Naive thymus-derived CD4-positive, alpha-beta T cell (primary cell): ENCODE measurements around the gene OTULIN. TPM values are rescaled to one million over a fixed set of nuclear protein-coding genes. Genes with fewer than 3 reads are reported as not detected.

Experiments used
- ATAC-seq: fragments of 150-1000 bp; cut with Tn5 transposase; 2 replicates; pipeline ENCODE4 v1.10.0; 2021; ENCODE audit warnings: mild to moderate bottlenecking, moderate library complexity
- CTCF ChIA-PET: fragments of 350-600 bp; sonication (Branson Sonifier 250); formaldehyde crosslinking; loops from one replicate; lab custom pipeline; 2021; ENCODE audit warnings: antibody characterized with exemption; lab: Charles Lee
- POLR2A ChIA-PET: fragments of 350-600 bp; sonication (Branson Sonifier 250); formaldehyde crosslinking; loops from one replicate; lab custom pipeline; 2021; ENCODE audit warnings: antibody characterized with exemption, inconsistent platforms; lab: Charles Lee
- DNase-seq, 9 donors: peaks; one replicate each; pipeline versions ENCODE4 v3.0.0 to v3.0.0-alpha.2; 2020 to 2022; ENCODE audit warnings: mixed read lengths in 1 of 9
- H3K27ac ChIP-seq: one replicate; pipeline ENCODE4 v1.7.0; 2013; ENCODE audit warnings: mild to moderate bottlenecking, low read depth, low read length, moderate library complexity
- H3K27me3 ChIP-seq, 2 donors: one replicate each; pipeline ENCODE4 v1.7.0; 2013; ENCODE audit warnings: low read length in 2 of 2, mild to moderate bottlenecking in 2 of 2, moderate library complexity in 2 of 2; ENCODE audit not compliant: control insufficient read depth in 2 of 2, insufficient read depth in 2 of 2
- H3K36me3 ChIP-seq, 3 experiments: 1 replicate in 2 of 3; 2 replicates in 1 of 3; pipeline ENCODE4 v1.7.0; 2013; ENCODE audit warnings: low read length in 3 of 3, mild to moderate bottlenecking in 3 of 3, moderate library complexity in 1 of 3; ENCODE audit not compliant: insufficient read depth in 3 of 3, control insufficient read depth in 2 of 3
- H3K4me1 ChIP-seq, 2 donors: one replicate each; pipeline ENCODE4 v1.7.0; 2013; ENCODE audit warnings: low read length in 2 of 2, mild to moderate bottlenecking in 2 of 2, moderate library complexity in 1 of 2; ENCODE audit not compliant: control insufficient read depth in 2 of 2, insufficient read depth in 2 of 2
- H3K4me3 ChIP-seq: 2 replicates; pipeline ENCODE4 v1.7.0; 2013; ENCODE audit warnings: mild to moderate bottlenecking, low read length
- H3K9me3 ChIP-seq, 3 experiments: 1 replicate in 2 of 3; 2 replicates in 1 of 3; pipeline ENCODE4 v1.7.0; 2013; ENCODE audit warnings: low read length in 3 of 3; ENCODE audit not compliant: control insufficient read depth in 2 of 3
- H3K27ac Mint-ChIP-seq, 9 donors: one replicate each; pipeline ENCODE4 v1.8.0; 2020 to 2022; ENCODE audit warnings: mixed read lengths in 9 of 9, mild to moderate bottlenecking in 8 of 9, moderate library complexity in 5 of 9, inconsistent platforms in 2 of 9
- H3K27me3 Mint-ChIP-seq, 5 donors: one replicate each; pipeline ENCODE4 v1.8.0; 2021 to 2022; ENCODE audit warnings: mixed read lengths in 5 of 5, mild to moderate bottlenecking in 1 of 5
- H3K36me3 Mint-ChIP-seq, 5 donors: one replicate each; pipeline ENCODE4 v1.8.0; 2020 to 2022; ENCODE audit warnings: mixed read lengths in 5 of 5, mild to moderate bottlenecking in 3 of 5, inconsistent platforms in 1 of 5
- H3K4me1 Mint-ChIP-seq, 7 donors: one replicate each; pipeline ENCODE4 v1.8.0; 2020 to 2022; ENCODE audit warnings: mixed read lengths in 7 of 7, mild to moderate bottlenecking in 3 of 7, inconsistent platforms in 1 of 7
- H3K4me3 Mint-ChIP-seq, 10 donors: one replicate each; pipeline ENCODE4 v1.8.0; 2020 to 2022; ENCODE audit warnings: mild to moderate bottlenecking in 10 of 10, mixed read lengths in 10 of 10, moderate library complexity in 6 of 10, inconsistent platforms in 2 of 10
- H3K9me3 Mint-ChIP-seq, 11 donors: one replicate each; pipeline ENCODE4 v1.8.0; 2020 to 2022; ENCODE audit warnings: mixed read lengths in 11 of 11, mild to moderate bottlenecking in 4 of 11, inconsistent platforms in 1 of 11, moderate library complexity in 1 of 11
- intact Hi-C, 2 donors: fragments of 100-400 bp; cut with micrococcal nuclease; formaldehyde crosslinking; loops; one replicate each; pipeline ENCODE4 v1.15.1; 2023
- polyA plus RNA-seq, 2 donors: library from polyadenylated mRNA; unstranded; fragments of 300-500 nt; fragmentation: Illumina TruSeq; gene quantifications; one replicate each; pipeline ENCODE4 v1.2.3, GENCODE V29; 2021
- total RNA-seq, 6 experiments: library from RNA in 5 of 6; stranded (reverse) in 5 of 6; gene quantifications; 1 replicate in 5 of 6; 2 replicates in 1 of 6; pipeline ENCODE4 v1.2.3 and lab custom pipeline; 2021 to 2026

Gene OTULIN
- total and polyA plus RNA-seq, 7 experiments from 2014 or later = 12.1 to 66.9 (median 57.1) TPM

GRCh38 chr5:14674983-14675854 is 10.7 kb downstream of the OTULIN start:
- Mint-ChIP-seq H3K4me1 (peaks cover 49 to 82% (median 67%) of the 10 kb centered on the region in 7 donors), H3K27me3 (no peaks in the 10 kb centered on the region), H3K27ac (peak overlapping the region; percentile 46 to 95 (median 83)), H3K36me3 (peaks cover 2 to 14% (median 12%) of the 10 kb centered on the region in 5 donors), H3K4me3 (peak overlapping the region; percentile 7 to 64 (median 42)), H3K9me3 (no peaks in the 10 kb centered on the region)
- ChIA-PET POLR2A (interaction anchor here (0.6 to 2.2 kb wide), 2 partner anchors 9 to 93 kb away, joined by 3 to 8 read pairs; no protein-coding TSS in a partner anchor), CTCF (interaction anchor here (0.8 to 1.4 kb wide), 4 partner anchors 9 to 52 kb away, joined by 3 to 5 read pairs (median 4); no protein-coding TSS in a partner anchor)
- Histone ChIP-seq H3K9me3 (no peaks in the 10 kb centered on the region), H3K36me3 (peaks cover 0 to 20% (median 5%) of the 10 kb centered on the region in 3 experiments), H3K4me3 (peak overlapping the region; percentile 12), H3K27me3 (no peaks in the 10 kb centered on the region), H3K27ac (peak overlapping the region; percentile 59), H3K4me1 (peaks cover 27 to 58% of the 10 kb centered on the region in 2 donors)
- no peak for DNase-seq
- intact Hi-C loops = loop anchor here in 1 of 2 donors (1.0 kb wide), 1 partner anchor 9 kb away; no protein-coding TSS in a partner anchor
- no peak for ATAC-seq

- DNase-seq (no peak), ATAC-seq (peak; percentile 58)
- peaks cover 24 to 52% of the 10 kb centered on the region in 2 donors for H3K4me1 ChIP-seq
- H3K36me3 ChIP-seq = peaks cover 0 to 27% (median 5%) of the 10 kb centered on the region in 3 experiments
- no peaks in the 10 kb centered on the region for H3K9me3 Mint-ChIP-seq
- H3K27ac ChIP-seq = peak overlapping the region; percentile 59
- H3K4me3 Mint-ChIP-seq = peak overlapping the region in 9 of 10 donors; percentile 26 to 62 (median 51)
- no peaks in the 10 kb centered on the region for H3K9me3 ChIP-seq
- H3K4me3 ChIP-seq = peak overlapping the region; percentile 12
- H3K27ac Mint-ChIP-seq = peak overlapping the region; percentile 66 to 95 (median 83)
- POLR2A ChIA-PET = interaction anchor here (2.2 kb wide), 1 partner anchor 10 kb away, joined by 8 read pairs; no protein-coding TSS in a partner anchor
- intact Hi-C loops = loop anchor here in 1 of 2 donors (1.0 kb wide), 1 partner anchor 10 kb away; no protein-coding TSS in a partner anchor
- no peaks in the 10 kb centered on the region for H3K27me3 Mint-ChIP-seq
- peaks cover 47 to 76% (median 66%) of the 10 kb centered on the region in 7 donors for H3K4me1 Mint-ChIP-seq
- H3K27me3 ChIP-seq = no peaks in the 10 kb centered on the region
- peaks cover 4 to 17% (median 12%) of the 10 kb centered on the region in 5 donors for H3K36me3 Mint-ChIP-seq
- CTCF ChIA-PET = interaction anchor here (0.6 to 1.4 kb wide), 2 partner anchors 10 to 19 kb away, joined by 3 to 5 read pairs; no protein-coding TSS in a partner anchor
Observed at GRCh38 chr5:14675865-14676300, 11.4 kb downstream of the OTULIN start.

- intact Hi-C loops = no loop called here
- H3K27ac ChIP-seq = peak overlapping the region; percentile 59
Observed at GRCh38 chr5:14676320-14676719, 11.8 kb downstream of the OTULIN start.

GRCh38 chr5:14678773-14679334 is 14.3 kb downstream of the OTULIN start:
- peaks cover 4 to 29% (median 9%) of the 10 kb centered on the region in 5 donors for H3K36me3 Mint-ChIP-seq
- H3K27ac ChIP-seq = no peak overlapping the region
- intact Hi-C loops = no loop called here
- DNase-seq (no peak), ATAC-seq (no peak)
- no peaks in the 10 kb centered on the region for H3K9me3 Mint-ChIP-seq
- ChIA-PET CTCF (interaction anchor here (1.1 kb wide), 1 partner anchor 332 kb away, joined by 3 read pairs; no protein-coding TSS in a partner anchor), POLR2A (interaction anchor here (0.6 to 2.4 kb wide), 3 partner anchors 12 to 26 kb away, joined by 3 to 9 read pairs (median 3); partner anchors contain the start of gene OTULIN)
- H3K4me3 ChIP-seq = no peak overlapping the region
- H3K27me3 ChIP-seq = no peaks in the 10 kb centered on the region
- H3K27me3 Mint-ChIP-seq = no peaks in the 10 kb centered on the region
- peaks cover 19 to 26% of the 10 kb centered on the region in 2 donors for H3K4me1 ChIP-seq
- H3K4me3 Mint-ChIP-seq = no peak overlapping the region
- H3K36me3 ChIP-seq = peaks cover 0 to 41% (median 12%) of the 10 kb centered on the region in 3 experiments
- H3K27ac Mint-ChIP-seq = peak overlapping the region in 7 of 9 donors; percentile 12 to 76 (median 52)
- peaks cover 27 to 46% (median 38%) of the 10 kb centered on the region in 7 donors for H3K4me1 Mint-ChIP-seq
- H3K9me3 ChIP-seq = no peaks in the 10 kb centered on the region

More at GRCh38 chr5:14676320-14676719, 11.8 kb downstream of the OTULIN start:
- Histone ChIP-seq H3K4me3 (peak overlapping the region; percentile 12), H3K36me3 (peaks cover 0 to 31% (median 5%) of the 10 kb centered on the region in 3 experiments), H3K27me3 (no peaks in the 10 kb centered on the region), H3K4me1 (peaks cover 19 to 48% of the 10 kb centered on the region in 2 donors), H3K9me3 (no peaks in the 10 kb centered on the region)
- no peaks in the 10 kb centered on the region for H3K9me3 Mint-ChIP-seq
- H3K4me3 Mint-ChIP-seq = peak overlapping the region in 8 of 10 donors; percentile 25 to 62 (median 52)
- ATAC-seq (peak; percentile 76), DNase-seq (no peak)
- H3K27ac Mint-ChIP-seq = peak overlapping the region; percentile 66 to 95 (median 83)
- ChIA-PET CTCF (interaction anchor here (0.6 to 1.2 kb wide), 2 partner anchors 9 to 18 kb away, joined by 3 read pairs; no protein-coding TSS in a partner anchor), POLR2A (interaction anchor here (2.2 kb wide), 1 partner anchor 10 kb away, joined by 8 read pairs; no protein-coding TSS in a partner anchor)
- H3K27me3 Mint-ChIP-seq = no peaks in the 10 kb centered on the region
- peaks cover 43 to 71% (median 62%) of the 10 kb centered on the region in 7 donors for H3K4me1 Mint-ChIP-seq
- peaks cover 4 to 20% (median 12%) of the 10 kb centered on the region in 5 donors for H3K36me3 Mint-ChIP-seq

GRCh38 chr5:14679595-14679994 is 15.1 kb downstream of the OTULIN start:
- DNase-seq (no peak), ATAC-seq (no peak)
- Mint-ChIP-seq H3K4me1 (peaks cover 24 to 38% (median 32%) of the 10 kb centered on the region in 7 donors), H3K27me3 (no peaks in the 10 kb centered on the region), H3K27ac (peak overlapping the region in 2 of 9 donors; percentile 56 to 76), H3K36me3 (peaks cover 3 to 26% (median 5%) of the 10 kb centered on the region in 5 donors), H3K4me3 (no peak overlapping the region), H3K9me3 (no peaks in the 10 kb centered on the region)
- POLR2A ChIA-PET = no interaction called here
- CTCF ChIA-PET = interaction anchor here (1.1 kb wide), 1 partner anchor 331 kb away, joined by 3 read pairs; no protein-coding TSS in a partner anchor
- H3K9me3 ChIP-seq = no peaks in the 10 kb centered on the region
- peaks cover 0 to 40% (median 12%) of the 10 kb centered on the region in 3 experiments for H3K36me3 ChIP-seq
- H3K4me3 ChIP-seq = no peak overlapping the region
- H3K27me3 ChIP-seq = no peaks in the 10 kb centered on the region
- H3K27ac ChIP-seq = no peak overlapping the region
- peaks cover 15 to 22% of the 10 kb centered on the region in 2 donors for H3K4me1 ChIP-seq
- intact Hi-C loops = no loop called here
